ENCODE measurements around the gene CD96.

CD96 gene

DNA sequence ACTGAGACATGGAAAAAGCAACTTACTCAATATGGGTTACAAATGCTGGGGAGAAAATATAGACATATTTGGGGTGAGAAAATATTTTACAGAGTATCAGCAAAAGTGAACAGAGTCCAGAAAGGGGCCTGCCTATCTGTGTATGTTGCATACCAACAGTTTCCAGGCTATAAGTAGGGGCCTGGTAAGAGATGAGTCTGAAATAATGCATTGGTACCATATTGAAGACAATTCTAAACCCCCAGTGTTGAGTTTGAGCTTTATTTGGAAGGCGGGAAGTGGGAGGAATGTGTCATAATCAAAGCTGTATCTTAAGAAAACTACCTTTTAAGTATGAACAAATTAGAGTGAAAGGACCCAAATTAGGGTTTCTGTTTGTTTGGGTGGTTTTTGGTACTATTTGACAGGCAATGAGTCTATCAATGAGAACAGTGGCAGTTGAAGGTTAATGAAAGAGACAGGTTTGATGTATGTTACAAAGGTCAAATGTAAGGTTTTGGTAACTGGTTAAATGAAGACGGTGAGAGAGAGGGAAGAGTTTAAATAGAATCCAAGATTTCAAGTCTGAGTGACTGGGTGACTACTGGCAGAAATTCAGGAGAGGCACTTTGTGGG lies 159.4 kb downstream of the CD96 start:
- FAIRE-seq = no peak

More for the DNA sequence above, 159.4 kb downstream of the CD96 start:
- no peak for DNase-seq (ENCODE audit: extremely low spot score, insufficient read length, low read depth)
